Stimulated activated CD8-positive, alpha-beta memory T cell treated with anti-CD3 and anti-CD28 coated beads, Interleukin-2, amount 100 ng/mL, for 1 hour (primary cell): ENCODE measurements around the gene GDPD5.
"Not testable (repeated sequence)": the region's sequence is repeated elsewhere in the genome, so short reads cannot be mapped to it uniquely, and the experiment has no call there.

ENCODE experiments used
- DNase-seq, 2 donors: peaks; one replicate each; pipeline ENCODE4 v3.0.0-alpha.2; 2020; ENCODE audit warnings: low read depth in 2 of 2

The GDPD5 gene

DNA sequence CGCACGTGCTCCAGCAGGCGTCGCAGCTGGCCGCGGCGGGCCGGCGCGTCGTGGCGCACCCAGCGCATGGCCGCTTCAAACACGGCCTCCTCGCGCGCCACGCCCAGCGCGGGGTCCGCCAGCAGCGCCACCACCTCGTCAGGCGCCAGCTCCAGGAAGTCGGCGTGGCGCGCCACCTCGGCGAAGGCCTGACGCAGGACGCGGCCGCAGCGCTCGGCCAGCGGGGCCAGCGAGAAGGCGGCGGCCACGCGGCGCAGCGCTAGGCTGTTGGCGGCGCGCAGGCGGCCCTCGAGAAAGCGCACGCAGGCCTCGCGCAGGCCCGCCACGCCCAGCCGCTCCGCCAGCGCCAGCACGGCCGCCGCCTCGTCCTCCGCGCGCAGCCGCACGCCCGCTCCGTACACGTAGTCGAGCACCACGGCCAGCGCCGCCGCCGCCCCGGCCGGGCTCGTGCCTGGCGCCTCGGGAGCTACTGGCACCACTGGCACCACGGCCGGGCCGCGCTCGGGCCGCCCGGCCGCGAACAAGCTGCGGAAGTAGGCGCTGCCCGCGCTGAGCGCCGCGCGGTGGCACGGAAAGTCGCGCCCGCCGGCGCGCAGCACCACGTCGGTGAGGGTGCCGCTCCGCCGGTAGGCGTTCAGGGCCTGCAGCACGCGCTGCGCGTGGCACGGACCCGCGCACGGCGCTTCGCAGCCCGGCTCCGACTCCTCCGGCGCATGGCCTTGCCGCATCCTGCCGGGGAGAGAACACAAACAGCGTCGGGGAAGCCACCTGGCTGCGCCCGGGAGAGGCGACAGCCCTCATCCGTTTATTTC is 95.6 kb downstream of the GDPD5 start:
- peak; percentile 20 to 26 for DNase-seq

DNA sequence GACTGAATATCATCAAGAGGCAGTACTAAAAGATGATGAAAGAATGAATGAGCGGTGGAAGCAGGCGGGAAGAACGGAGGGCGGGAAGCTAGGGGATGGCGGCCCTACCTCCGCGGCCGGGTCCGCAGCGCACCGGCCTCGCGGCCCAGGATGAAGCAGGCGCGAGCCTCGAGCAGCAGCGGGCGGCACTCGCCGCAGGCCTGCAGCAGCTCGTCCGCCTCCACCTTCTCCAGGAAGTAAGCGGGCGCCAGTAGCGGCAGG is 96.2 kb downstream of the GDPD5 start:
- no peak for DNase-seq

DNA sequence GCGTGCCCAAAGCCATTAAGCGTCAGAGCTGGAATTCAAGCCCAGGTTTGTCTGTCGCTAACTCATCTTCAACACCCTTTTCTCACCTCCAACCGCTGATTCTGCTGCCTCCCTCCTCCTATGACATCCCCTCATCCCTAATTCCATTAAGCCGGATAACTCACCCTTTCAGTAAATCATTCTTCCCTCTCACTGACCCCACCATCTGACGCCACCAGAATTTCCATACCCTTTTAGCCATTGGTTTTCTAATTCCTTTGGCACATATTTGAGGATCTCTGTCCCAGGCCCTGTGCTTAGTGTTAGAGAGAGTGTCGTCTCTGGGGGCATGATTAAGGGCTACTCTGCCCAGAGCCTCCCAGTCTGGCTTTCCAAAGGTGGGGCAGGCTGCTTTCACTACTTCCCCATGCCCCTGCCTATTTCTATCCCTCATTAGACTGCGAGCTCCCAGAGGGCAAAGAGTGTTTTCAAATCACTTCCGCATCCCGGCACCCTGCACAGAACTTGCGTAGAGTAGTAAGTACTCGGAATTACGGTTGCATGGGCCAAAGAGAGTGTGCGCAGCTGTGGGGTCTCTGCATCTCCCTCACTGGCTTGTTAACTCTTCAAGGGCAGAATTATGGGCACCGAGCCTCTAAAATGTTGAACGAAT is 96.6 kb downstream of the GDPD5 start:
- DNase-seq: no peak

DNA sequence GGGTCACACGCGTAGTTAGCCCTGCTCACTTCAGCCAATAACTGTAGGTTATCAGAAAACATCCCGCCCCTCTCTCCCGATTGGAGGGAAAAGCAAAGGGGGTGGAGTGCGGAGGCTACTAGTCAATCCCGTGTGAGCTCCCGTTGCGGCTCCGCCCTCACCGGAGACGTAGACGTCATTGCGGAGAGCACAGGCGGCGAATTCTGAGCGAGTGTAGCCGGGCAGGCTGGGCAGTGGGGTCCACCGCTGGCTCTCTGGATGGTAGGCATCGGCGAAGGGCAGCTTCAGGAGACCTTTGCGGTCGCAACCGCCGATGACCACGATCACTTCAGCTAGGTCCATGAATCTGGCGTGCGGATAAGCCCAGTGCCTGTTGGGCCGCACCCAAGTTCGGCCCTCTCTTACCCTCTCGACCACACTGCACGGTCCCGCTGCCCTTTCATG is 97.4 kb downstream of the GDPD5 start:
- DNase-seq: peak in 1 of 2 donors; percentile 47

DNA sequence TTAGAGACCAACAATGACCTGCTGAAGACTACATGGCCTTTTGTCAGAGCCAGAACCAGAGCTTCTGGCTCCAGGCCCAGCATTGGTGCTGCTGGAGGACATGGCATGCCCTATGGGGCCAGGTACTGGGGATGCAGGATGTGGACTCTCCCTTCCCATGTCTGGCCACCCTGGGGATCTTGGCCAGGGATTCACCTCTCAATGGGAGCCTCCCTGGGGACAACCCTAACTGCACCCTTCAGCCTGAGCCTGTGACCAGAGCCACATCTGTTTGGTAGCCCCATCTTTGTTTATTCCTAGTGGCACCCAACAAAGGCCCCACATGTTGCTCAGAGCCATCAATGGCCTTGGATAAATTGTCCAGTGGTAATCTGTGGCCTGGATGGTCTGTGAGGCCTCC is 98.6 kb downstream of the GDPD5 start:
- DNase-seq: no peak

DNA sequence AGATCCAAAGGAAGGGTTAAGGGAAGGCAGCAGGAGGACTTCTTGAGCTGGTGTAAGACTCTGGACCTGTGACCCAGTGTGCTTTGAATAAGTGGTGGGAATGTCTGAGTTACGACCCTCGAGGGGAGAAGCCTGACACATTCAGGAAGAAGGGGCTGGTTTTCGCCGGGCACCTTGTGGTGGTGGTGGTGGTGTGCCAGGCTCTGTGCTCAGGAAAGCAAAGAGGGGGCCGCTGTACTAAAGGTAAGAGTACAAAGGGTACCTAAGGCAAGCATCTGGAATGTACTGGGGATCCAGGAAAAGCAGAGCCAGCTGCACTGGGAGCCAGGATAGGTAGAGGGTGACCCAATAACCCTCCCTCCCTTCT is 99.0 kb downstream of the GDPD5 start:
- no peak for DNase-seq

DNA sequence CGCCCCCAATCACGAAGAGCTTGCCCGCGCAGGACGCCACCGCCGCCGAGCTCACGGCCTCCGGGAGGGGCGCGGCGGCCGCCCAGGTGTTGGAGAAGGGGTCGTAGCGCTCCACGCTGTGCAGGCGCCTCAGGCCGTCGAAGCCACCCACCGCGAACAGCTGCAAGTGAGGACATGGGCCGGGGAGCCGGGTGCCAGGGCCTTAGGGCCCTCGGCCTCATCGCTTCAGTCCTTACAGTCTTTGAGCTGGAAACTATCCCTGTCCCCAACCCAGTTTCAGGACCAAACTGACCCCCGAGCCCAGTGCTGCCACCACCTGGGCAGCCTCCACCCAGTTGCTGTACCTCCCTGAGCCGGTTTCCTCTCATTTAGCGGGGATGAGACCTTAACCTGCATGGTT is 100.3 kb downstream of the GDPD5 start:
- no peak for DNase-seq

DNA sequence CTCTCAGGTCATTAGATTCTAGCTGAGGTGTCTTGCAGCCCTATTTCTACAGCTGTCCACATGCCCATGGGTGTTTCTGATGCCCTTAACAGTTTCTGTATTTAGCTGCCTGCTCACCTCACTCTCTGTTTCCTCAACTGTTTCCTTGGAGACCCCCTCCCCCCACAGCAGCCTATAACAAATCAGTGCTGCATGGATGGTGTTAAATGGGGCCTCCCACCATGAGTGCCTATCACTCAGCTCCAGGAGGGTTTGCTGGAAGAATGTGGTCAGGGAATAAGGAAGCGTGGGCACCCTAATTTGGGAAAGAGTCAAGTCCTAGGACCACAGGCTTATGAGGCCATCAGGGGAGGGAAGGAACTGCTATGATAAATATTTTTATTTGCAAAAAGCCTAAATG is 101.3 kb downstream of the GDPD5 start:
- no peak for DNase-seq

DNA sequence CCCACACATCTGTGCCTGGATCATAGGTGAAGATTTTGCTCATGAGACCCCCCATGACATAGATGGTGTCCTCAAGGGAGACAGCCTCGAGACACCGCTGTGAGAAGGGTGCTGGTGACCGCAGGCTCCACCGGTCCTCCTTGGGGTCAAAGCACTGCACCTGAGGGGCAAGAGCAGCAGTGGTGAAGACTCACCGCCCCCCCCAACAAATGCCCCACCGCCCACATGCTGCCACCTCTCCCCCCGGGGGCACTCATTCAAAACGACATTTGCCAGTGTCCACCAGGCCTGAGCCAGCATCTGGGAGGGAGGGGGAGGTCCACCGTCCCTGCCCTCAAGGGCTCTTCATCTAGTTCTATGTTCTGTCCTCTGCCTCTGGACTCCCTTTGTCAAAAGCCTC is 102.0 kb downstream of the GDPD5 start:
- DNase-seq: no peak

DNA sequence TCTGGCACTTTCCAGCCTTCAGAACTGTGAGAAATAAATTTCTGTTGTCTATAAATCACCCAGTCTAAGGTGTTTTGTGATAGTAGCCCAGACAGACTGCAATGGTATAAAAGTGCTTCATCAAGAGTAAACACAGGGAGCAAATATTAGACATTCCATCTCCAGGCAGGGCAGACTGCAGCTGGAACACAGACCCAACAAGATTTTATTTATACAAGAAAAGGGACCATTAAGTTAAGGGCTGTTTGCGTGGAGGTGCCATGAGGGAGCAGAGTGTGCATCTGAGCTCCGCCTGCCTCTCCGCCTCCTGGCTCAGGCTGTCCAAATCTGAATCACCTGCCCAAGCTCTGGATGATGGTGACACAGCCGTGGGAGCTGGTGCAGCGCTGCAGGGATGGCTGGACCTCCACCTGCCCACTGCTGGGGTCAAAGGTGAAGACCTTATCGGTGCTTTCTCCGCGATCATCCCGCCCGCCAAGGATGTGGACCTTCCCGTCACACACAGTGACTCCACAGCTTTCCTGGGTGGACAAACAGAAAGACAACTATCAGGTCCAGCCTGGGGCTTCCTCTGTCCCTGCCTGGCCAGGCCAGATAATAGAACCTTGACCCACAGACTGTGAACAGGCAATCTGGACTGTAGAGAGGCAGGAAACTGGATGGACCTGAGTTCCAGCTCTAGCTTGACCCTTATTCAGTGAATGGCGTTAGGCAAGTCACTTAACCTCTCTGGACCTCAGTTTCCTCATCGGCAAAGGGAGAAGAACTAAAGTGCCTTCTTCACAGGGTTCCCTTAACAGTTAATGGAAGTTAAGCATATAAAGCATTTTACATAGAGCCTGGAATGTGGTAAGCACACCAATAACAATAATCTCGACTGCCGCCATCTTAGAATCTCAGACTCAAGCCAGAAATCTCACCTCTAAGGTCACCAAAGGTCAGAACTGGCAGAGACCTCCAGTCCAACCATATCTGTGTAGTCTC is 103.2 kb downstream of the GDPD5 start:
- no peak for DNase-seq

DNA sequence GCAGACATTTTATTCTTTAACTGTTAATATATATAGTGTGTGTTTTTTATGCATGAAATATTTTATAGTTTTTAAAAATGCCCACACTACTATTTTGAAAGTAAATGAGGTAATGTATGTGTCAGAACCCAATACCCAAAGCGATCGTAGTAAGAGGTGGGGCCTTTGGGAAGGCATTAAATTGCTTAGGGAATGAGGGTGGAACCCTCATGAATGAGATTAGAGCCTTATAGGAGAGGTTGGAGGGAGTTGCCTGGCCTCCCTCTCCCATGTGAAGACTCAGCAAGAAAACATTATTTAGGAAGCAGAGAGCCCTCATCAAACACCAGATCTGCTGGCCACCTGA is 103.9 kb downstream of the GDPD5 start:
- no peak for DNase-seq

DNA sequence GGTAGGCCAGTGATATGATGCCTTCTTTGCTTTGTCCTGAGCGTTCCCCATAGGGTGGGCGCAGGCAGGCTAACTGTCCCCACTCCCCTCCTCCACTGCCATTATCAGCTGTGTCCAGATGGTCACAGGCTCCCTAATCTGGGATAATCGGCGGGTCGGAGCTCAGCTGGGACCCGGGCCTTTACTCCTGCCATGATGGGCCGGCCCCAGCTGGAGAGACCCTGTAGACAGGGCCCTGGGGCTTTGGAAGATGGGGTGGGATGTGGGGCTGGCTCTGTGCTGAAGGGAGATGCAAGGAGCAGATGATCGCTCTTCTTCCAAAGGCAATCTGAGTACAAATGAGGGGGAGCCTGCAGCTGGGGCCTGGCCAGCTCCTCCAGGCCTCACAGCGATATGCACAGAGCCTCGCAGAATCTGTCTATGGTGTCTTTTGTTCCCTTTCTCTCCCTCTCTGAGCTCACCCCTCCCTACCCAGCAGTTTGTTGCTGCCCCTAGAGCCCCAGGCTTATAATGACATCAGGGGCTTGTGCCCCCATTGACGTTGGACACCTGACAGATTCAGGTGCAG is 104.6 kb downstream of the GDPD5 start:
- DNase-seq: no peak

DNA sequence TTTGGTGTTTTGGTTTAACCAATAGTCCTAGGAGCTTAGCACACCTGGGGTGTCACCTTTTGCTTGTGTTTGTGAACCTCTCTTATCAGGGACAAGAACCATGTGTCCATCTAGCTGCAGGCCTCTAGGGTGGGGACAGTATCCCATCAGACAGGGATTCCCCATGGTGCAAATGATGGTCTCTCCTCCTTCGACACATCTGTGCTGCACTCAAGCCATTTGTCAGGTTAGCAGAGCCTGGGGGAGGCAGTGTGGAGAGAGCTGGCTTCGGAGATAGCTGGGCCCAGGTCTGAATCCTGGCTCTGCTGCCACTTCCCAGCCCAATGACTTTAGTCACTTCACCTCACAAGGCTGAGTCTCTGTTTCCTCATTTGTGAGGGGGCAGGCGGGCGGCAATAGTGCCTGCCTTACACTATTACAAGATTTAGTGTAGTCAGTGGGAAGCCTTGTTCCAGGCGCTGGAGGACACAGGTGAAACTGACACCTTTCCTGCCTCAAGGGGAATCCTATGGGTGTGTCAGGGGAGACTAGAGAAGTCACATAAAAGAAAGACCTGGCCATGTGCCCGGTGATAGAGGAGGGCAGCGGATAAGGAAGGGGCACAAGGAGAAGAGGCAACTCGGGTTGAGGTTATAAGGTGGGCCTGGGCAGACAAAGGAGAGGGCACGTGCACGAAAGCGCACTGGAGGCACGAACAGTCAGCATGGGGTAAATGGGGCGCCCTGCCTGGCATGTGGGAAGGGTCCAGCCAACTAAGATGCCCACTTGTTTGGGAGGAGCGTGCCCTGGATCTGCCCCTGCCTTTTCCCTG is 105.3 kb downstream of the GDPD5 start:
- no peak for DNase-seq

DNA sequence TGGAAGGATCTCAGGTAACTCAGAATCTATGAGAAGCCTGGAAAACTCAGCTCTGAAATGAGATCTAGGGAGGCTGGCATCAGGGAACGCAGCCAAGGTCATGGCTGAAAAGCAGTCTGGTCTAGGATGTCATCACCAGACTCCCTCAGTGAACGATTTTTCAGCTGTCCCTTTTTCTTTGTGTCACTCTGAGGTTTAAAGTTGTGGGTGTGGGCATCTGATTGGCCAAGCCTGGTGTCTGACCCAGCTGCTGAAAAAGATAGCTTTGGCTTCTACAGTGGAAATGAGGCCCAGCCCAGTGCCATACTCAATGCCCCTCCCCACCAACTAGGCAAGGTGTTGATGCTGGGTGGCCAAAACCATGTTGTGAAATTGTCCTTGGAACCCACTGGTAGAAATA is 111.9 kb downstream of the GDPD5 start:
- DNase-seq: no peak

DNA sequence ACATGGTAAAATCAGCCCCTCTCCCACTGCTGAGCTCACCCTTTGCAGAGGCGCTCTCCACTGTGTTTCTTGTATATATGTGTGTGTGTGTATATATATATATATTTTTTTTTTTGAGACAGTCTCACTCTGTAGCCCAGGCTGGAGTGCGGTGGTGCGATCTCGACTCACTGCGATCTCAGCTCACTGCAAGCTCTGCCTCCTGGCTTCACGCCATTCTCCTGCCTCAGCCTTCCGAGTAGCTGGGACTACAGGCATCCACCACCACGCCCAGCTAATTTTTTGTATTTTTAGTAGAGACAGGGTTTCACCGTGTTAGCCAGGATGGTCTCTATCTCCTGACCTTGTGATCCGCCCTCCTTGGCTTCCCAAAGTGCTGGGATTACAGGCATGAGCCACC is 112.6 kb downstream of the GDPD5 start:
- DNase-seq: not testable (repeated sequence)

DNA sequence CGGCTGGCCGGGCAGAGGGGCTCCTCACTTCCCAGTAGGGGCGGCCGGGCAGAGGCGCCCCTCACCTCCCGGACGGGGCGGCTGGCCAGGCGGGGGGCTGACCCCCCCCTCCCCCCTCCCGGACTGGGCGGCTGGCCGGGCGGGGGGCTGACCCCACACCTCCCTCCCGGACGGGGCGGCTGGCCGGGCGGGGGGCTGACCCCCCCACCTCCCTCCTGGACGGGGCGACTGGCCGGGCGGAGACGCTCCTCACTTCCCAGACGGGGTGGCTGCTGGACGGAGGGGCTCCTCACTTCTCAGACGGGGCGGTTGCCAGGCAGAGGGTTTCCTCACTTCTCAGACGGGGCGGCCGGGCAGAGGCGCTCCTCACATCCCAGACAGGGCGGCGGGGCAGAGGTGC is 115.8 kb downstream of the GDPD5 start:
- DNase-seq: not testable (repeated sequence)

DNA sequence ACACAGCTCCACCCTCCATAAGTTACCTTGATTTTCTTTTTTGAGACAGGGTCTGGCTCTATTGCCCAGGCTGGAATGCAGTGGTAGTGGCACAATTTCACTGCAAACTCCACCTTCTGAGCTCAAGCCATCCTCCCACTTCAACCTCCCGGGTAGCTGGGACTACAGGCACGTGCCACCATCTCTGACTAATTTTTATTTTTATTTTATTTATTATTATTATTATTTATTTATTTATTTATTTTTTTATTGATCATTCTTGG is 116.9 kb downstream of the GDPD5 start:
- DNase-seq: no peak

DNA sequence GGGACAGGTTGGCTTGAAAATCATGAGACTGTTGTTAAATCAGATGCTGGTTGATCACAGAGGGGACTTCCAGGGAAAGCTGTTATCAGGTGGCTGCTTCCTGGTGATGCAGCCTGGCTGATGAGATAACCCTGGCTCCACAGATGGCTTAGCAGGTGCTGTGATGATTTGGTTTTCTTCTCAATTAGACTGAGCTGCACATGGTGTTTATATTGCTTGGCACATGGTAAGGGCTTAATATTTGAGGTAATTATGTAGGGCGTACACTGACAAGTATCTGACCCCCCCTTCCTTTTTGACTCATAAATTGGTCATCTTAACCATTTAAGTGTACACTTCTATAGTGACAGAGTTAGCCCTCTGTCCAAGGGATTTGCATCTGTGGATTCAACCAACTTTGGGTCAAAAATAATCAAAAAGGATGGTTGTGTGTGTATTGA is 119.4 kb downstream of the GDPD5 start:
- DNase-seq: no peak

DNA sequence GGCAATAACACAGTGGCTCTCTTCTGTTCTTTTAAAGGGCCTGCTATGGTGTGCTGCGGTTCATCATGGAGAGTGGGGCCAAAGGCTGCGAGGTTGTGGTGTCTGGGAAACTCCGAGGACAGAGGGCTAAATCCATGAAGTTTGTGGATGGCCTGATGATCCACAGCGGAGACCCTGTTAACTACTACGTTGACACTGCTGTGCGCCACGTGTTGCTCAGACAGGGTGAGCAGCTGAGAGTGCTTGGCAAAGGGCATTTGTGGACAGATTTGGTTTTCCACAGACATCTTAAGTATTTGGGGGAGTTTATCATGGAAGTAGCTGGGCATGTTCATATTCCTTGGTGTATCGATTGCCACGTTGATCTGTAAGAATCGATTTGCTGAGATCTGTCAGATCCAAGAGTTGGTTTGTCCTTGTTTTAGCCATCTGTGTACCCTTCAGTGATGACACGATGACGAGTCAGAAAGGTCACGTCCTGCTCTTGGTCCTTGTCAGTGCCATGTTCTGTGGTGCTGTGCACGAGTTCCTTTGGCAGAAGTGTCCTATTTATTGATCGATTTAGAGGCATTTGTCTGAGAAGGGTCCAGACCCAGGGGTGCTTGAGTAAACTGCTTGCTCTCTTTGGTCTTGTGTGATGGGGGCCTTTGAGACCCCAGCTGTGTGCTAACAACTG is 121.6 kb downstream of the GDPD5 start:
- DNase-seq: no peak

DNA sequence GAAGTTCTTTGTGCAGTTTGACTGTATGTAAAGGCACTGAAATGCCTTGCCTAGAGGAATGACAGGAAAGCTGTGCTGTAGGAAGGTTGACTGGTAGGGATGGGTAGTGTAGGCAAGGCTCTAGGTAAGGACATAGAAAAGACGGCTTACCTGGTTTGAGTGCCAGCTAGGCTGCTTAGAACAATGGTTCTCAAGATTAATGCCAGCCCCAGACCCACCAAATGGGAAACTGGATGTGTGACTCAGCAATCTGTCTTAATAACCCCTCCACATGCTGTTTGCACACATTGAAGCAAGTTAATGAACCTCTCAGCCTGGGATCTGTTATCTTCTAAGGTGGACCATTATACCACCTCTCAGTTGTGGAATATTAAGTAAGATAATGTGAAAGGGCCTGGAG is 122.7 kb downstream of the GDPD5 start:
- DNase-seq: no peak
